Left lobe of liver (tissue), 2 donors: ENCODE results near the gene MFNG. TPM values are rescaled to one million over a fixed set of nuclear protein-coding genes. Genes with fewer than 3 reads are reported as not detected.

Experiments used
- ATAC-seq: fragments of 200-7000 bp; cut with Tn5 transposase; one replicate; pipeline ENCODE4 v1.9.1; 2020; ENCODE audit warnings: mild to moderate bottlenecking, moderate library complexity
- DNase-seq: peaks from one replicate; pipeline ENCODE4 v3.0.0-alpha.2; 2020; ENCODE audit warnings: low spot score
- total RNA-seq: library from RNA; stranded (reverse); gene quantifications from one replicate; pipeline ENCODE4 v1.2.1, GENCODE V29; 2021
- donor health status: DM: no; HTN: no; CAD: no; lungs with moderate emphysema.
- donor health status: DM: no; HTN: yes; CAD: no.

The MFNG gene
- total RNA-seq, 1 donor from 2014 or later: 8.0 TPM

- no peak for DNase-seq
- ATAC-seq: no peak
These were observed 28.4 kb upstream of the MFNG start for GRCh38 chr22:37514526-37515051.

GRCh38 chr22:37511395-37512104 lies 25.4 kb upstream of the MFNG start:
- no peak for ATAC-seq
- no peak for DNase-seq

- no peak for DNase-seq
- ATAC-seq: no peak
These were observed 23.9 kb upstream of the MFNG start for GRCh38 chr22:37510091-37510490.

DNA sequence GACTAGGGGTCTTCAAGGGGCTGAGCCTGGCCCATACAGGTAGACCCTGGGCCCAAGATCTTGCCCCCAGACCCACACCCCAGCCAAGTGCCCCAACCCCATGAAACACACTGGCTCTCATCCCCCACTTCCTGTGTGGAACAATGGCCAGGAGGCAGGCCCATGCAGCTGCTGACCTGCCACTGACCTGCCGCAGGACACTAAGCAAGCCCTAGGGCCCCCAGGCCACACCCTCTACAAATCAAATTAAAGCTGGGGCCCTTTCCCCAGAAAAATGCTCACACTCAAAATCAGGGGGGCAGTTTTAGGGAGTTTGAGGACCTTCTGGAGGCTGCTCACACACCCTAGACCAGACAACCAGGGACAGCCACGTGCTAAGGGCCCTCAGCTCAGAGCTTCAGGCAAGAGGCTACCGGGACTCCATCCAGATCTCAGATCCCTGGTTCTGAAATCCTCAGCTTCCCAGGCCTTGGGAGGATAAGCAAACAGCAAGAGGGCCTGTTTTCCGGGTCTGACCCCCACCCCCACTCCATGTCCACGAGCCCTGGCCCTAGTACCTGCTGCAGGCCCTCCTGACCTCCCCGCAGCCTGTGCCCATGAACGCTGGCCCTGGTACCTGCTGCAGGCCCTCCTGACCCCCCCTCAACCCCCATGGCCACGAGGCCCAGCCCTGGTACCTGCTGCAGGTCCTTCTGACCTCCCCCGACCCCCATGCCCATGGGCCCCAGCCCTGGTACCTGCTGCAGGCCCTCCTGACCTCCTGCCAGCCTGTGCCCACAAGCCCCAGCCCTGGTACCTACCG lies 23.1 kb upstream of the MFNG start:
- ATAC-seq (peak; percentile 18), DNase-seq (no peak)

DNA sequence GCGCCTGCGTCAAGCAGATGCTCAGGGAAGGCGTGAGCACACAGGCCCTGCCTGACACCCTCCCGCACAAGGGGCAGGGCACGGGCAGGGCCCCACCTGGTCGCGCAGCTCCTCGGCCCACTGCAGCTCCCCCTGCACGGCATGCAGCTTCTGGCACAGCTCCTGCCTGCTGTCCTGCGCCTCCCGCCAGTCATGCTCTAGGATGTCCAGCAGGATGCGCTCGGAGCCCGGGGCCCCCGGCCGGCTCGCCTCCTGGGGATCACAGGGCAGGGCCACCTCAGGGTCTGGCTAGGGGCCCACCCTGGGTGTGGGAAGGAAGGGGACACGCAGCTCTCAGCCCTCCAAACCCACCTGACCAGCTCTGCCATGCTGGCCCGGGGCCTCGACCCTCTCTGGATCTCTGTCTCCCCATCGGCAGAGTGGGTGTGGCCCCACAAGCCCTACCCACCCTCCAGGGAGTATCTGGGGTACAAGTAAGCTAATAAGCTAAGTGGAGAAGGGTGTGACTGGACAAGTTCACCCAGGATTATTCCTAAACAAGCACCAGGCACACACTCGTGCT lies 22.3 kb upstream of the MFNG start:
- DNase-seq: no peak
- no peak for ATAC-seq

- DNase-seq: no peak
- no peak for ATAC-seq
These were observed 21.5 kb upstream of the MFNG start for GRCh38 chr22:37507731-37508130.

- no peak for DNase-seq
- ATAC-seq: no peak
These were observed 19.8 kb upstream of the MFNG start for GRCh38 chr22:37505989-37506388.

GRCh38 chr22:37505565-37505964 lies 19.4 kb upstream of the MFNG start:
- no peak for ATAC-seq
- no peak for DNase-seq

DNA sequence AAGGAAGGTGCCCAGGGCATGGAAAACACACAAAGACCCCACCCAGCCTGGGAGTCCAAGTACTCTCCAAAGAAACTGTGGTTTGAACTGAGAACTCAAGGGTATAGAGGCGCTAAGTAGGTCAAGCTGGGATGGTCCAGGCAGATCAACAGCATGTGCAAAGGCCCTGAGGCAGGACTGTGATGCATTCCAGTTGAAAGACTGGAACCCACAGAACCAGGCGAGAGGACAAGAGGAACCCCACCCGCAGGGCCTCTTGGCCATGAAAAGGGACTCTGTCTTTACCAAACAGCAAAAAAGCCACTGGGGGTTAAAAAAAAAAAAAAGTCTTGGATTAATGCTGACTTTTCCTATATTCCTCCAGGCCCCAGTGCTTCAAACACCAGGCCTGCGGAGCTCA lies 18.8 kb upstream of the MFNG start:
- DNase-seq: no peak
- ATAC-seq: no peak

DNA sequence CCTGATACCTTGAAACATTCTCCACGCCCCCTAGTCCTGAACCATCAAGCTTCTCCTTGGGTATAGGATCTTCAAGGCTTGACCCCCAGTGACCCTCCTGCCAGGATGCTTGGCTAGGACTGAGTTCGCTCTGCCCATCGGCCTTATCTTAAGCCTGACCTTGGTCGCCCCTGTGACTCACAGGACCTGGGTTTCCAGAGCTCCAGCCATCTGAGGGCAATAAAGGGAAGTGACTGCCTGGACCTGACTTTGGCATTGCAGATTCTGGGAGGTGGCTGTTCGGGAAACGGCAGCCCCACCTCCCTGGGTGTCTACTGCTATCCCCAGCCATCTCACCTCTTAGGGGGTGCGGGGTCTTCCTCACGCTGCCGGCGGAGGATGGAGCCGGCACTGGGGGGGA lies 17.7 kb upstream of the MFNG start:
- ATAC-seq (no peak), DNase-seq (no peak)

DNA sequence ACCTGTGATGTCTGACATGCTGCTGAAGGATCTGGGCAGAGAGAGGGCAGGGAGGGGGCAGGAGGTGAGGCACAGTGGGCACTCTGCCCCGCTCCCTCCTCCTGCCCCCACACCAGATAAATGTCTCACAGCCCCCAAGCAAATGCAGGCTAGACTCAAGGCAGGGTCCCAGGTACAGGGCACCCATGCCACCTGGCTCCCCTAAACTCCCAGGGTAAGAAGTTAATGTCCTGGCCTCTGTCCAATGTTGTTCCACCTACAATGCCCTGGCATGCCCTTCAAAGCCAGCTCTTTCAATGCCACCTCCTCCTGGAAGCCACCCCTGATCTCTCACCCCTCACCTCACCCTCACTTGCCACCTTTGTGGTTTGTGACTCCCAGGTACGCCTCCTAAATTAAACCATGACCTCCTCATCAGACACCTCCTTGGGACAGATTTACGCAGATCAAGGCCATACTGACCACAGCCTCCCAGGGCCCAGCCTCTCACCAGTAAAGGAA lies 17.0 kb upstream of the MFNG start:
- no peak for ATAC-seq
- no peak for DNase-seq

- peak; percentile 71 for ATAC-seq
- peak; percentile 95 for DNase-seq
These were observed 16.4 kb upstream of the MFNG start for GRCh38 chr22:37502342-37503182.

DNA sequence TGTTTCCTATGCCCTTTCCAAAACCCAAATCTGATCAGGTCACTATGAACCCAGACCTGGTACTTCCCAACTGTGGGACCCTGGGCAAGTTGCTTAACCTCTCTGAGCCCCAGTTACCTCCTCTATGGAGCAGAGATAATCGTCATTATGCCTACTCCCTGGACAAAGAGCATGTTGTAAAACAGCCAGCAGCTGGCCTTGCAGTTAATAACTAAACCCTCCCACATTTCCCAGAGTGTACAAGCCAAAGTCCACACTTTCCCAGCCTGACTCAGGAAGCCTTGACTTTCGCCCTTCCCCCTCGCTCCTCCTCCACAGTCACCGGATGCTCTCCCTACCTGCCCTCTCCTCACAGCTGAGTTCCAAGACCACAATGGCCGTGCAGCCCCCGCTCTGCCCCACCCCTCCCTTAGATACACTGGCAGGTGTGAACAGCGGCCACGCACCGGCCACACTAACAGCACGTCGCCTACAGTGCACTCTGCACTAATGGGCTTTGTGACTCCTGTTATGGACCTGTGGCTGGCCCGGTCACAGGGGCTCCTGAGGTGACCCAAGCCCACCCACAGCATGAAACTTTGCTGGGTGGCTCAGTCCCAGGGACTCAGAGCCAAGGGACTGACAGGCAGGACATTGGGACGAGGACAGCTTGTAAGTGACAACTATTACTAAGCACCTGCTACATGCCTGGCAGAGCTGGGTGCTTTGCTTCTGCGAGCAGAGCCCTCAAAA lies 15.6 kb upstream of the MFNG start:
- ATAC-seq: peak; percentile 72
- DNase-seq: peak; percentile 94

- ATAC-seq (peak; percentile 42), DNase-seq (peak; percentile 83)
These were observed 14.8 kb upstream of the MFNG start for GRCh38 chr22:37500745-37501609.

DNA sequence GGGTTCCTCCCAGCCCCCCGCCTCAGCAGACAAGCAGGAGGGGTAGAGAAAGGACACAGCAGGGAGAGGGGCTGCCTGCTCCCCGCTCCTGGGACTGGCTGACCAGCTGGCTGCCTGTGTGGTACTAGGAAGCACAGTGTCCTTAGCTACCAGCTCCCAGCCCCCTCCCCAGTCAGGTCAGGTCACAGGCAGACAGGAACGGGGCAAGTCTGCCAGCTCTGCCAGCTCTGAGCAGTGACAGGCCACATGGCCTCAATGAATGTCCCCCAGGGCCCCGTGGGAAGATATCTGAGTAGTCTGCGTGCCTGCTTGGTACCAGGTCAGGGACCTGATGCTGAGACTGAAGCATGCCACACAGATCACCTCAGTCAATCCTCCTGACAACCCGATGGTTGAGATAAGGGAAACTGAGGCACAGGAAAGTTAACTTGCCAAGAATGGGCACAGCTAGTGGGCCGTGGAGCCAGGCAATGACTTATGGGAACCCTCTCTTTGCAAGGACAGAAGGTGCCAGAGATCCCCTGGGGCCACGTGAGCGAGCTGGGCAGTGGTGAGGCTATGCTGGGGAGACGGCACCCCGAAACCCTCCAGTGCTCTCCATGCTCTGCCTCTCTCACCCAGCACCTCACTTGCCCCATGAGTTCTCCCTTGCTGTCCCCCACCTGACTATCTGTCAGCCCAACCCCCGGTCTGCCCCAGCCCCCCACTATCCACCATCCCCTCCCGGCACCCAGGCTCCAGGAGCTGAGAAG lies 13.8 kb upstream of the MFNG start:
- no peak for ATAC-seq
- DNase-seq: no peak

- DNase-seq: no peak
- ATAC-seq: no peak
These were observed 13.0 kb upstream of the MFNG start for GRCh38 chr22:37499027-37499707.

DNA sequence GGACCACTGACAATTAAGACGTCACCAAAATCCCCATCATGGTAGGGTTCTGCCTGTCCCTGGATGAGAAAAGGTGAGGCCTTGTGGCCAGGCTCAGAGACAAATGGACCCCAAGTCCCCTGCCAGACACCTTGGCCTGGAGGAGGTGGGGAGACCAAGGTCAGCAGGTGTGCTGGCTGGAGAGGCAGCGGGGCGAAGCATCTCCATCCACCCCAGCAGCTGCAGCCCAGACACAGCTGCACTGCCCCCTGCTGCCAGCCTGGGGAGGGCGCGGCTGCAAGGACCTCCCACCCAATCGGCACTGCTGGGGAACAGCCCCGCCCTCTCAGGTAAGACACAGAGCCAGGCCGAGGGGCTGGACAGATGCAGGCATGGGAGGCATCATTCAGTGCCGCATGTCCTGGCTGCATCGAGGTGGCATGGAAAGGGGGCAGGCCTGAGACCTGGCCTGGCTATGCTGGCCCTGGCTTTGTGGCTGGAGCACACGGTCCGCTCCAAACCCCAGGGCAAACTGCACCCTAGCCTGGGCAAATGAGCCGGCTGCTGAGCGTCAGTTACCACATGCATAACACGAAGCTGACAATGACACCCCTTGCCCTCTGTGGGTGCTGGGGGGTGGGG lies 12.2 kb upstream of the MFNG start:
- DNase-seq: no peak
- peak; percentile 17 for ATAC-seq
